GM23338 (cell line): ENCODE measurements around the gene FNDC7. TPM values are rescaled to one million over a fixed set of nuclear protein-coding genes. Genes with fewer than 3 reads are reported as not detected.

Source experiments
- ATAC-seq: fragments of 200-7000 bp; cut with Tn5 transposase; 3 replicates; pipeline ENCODE4 v1.9.1; 2020
- DNase-seq: peaks from one replicate; pipeline ENCODE4 v3.0.0-alpha.2; 2015; ENCODE audit warnings: low spot score
- H2AFZ ChIP-seq: fragments of 200-600 bp; sonication (generic); 2 replicates; pipeline ENCODE4 v1.8.0; 2016; ENCODE audit warnings: antibody characterized with exemption, mild to moderate bottlenecking, moderate library complexity
- H3F3A ChIP-seq: fragments of 200-600 bp; sonication (generic); replicated peaks from 2 replicates; pipeline ENCODE4 v1.8.0; 2017; ENCODE audit warnings: antibody characterized with exemption, mixed run types, low read depth
- H3K27ac ChIP-seq: fragments of 200-600 bp; sonication (generic); 2 replicates; pipeline ENCODE4 v1.6.1; 2016; ENCODE audit warnings: low read depth
- H3K27me3 ChIP-seq: fragments of 200-600 bp; sonication (generic); 2 replicates; pipeline ENCODE4 v1.8.0; 2016; ENCODE audit warnings: mild to moderate bottlenecking, mixed run types, moderate library complexity; ENCODE audit not compliant: insufficient read depth
- H3K36me3 ChIP-seq: fragments of 200-600 bp; sonication (generic); 2 replicates; pipeline ENCODE4 v1.8.0; 2016; ENCODE audit warnings: mild to moderate bottlenecking; ENCODE audit not compliant: insufficient read depth
- H3K4me1 ChIP-seq: fragments of 200-600 bp; sonication (generic); 2 replicates; pipeline ENCODE4 v1.8.0; 2016; ENCODE audit warnings: mild to moderate bottlenecking, moderate library complexity; ENCODE audit not compliant: insufficient read depth
- H3K4me2 ChIP-seq: fragments of 200-600 bp; sonication (generic); 2 replicates; pipeline ENCODE4 v1.7.1; 2017; ENCODE audit warnings: mixed run types
- H3K4me3 ChIP-seq: fragments of 200-600 bp; sonication (generic); 2 replicates; pipeline ENCODE4 v1.6.1; 2016; ENCODE audit warnings: mixed run types
- H3K79me2 ChIP-seq: fragments of 200-600 bp; sonication (generic); replicated peaks from 2 replicates; pipeline ENCODE4 v1.8.0; 2017; ENCODE audit warnings: mild to moderate bottlenecking; ENCODE audit not compliant: insufficient read depth
- H3K9me2 ChIP-seq: fragments of 200-600 bp; sonication (generic); 2 replicates; pipeline ENCODE4 v1.8.0; 2017; ENCODE audit not compliant: insufficient read depth
- H4K20me1 ChIP-seq: fragments of 200-600 bp; sonication (generic); replicated peaks from 2 replicates; pipeline ENCODE4 v1.8.0; 2017; ENCODE audit warnings: mild to moderate bottlenecking; ENCODE audit not compliant: insufficient read depth
- H3K27ac Mint-ChIP-seq: 2 replicates; pipeline ENCODE4 v1.8.0; 2020; ENCODE audit warnings: inconsistent platforms, mild to moderate bottlenecking, moderate library complexity, mixed read lengths
- H3K27me3 Mint-ChIP-seq: 3 replicates; pipeline ENCODE4 v1.8.0; 2022; ENCODE audit warnings: low read depth, mild to moderate bottlenecking, moderate library complexity, mixed read lengths, inconsistent platforms; ENCODE audit not compliant: insufficient read depth, poor library complexity
- H3K36me3 Mint-ChIP-seq: 3 replicates; pipeline ENCODE4 v1.8.0; 2021; ENCODE audit warnings: low read depth, mild to moderate bottlenecking, inconsistent platforms, moderate library complexity, mixed read lengths
- H3K4me1 Mint-ChIP-seq: 3 replicates; pipeline ENCODE4 v1.8.0; 2020; ENCODE audit warnings: mild to moderate bottlenecking, inconsistent platforms, mixed read lengths
- H3K4me3 Mint-ChIP-seq: 3 replicates; pipeline ENCODE4 v1.8.0; 2021; ENCODE audit warnings: moderate library complexity, mild to moderate bottlenecking, inconsistent platforms, mixed read lengths
- H3K9me3 Mint-ChIP-seq: 3 replicates; pipeline ENCODE4 v1.8.0; 2020; ENCODE audit warnings: moderate library complexity, mild to moderate bottlenecking, inconsistent platforms, mixed read lengths
- CREB1 ChIP-seq: fragments of 250-450 bp; sonication (Bioruptor Pico); IDR thresholded peaks from 2 replicates; pipeline ENCODE4 v1.5.0; 2020; ENCODE audit warnings: low read depth, mild to moderate bottlenecking, moderate library complexity
- ETS1 ChIP-seq: IDR thresholded peaks from 2 replicates; pipeline ENCODE4 v1.6.1; 2016; ENCODE audit warnings: antibody characterized with exemption
- EZH2phosphoT487 ChIP-seq: fragments of 200-600 bp; sonication (generic); IDR thresholded peaks from one replicate; pipeline ENCODE4 v1.8.1; 2018; ENCODE audit warnings: antibody characterized with exemption; ENCODE audit not compliant: unreplicated experiment
- JUNB ChIP-seq: IDR thresholded peaks from one replicate; pipeline ENCODE4 v1.6.1; 2016; ENCODE audit warnings: antibody characterized with exemption; ENCODE audit not compliant: unreplicated experiment
- NANOG ChIP-seq: IDR thresholded peaks from 2 replicates; pipeline ENCODE4 v1.6.1; 2016; ENCODE audit warnings: antibody characterized with exemption, borderline replicate concordance
- POLR2AphosphoS5 ChIP-seq: IDR thresholded peaks from 2 replicates; pipeline ENCODE4 v1.6.1; 2016; ENCODE audit warnings: antibody characterized with exemption, low read depth
- REST ChIP-seq: IDR thresholded peaks from one replicate; pipeline ENCODE4 v1.6.1; 2018; ENCODE audit warnings: antibody characterized with exemption; ENCODE audit not compliant: unreplicated experiment
- STAT1 ChIP-seq: IDR thresholded peaks from one replicate; pipeline ENCODE4 v1.6.1; 2016; ENCODE audit warnings: antibody characterized with exemption; ENCODE audit not compliant: unreplicated experiment
- ZNF114 ChIP-seq: fragments of 250-450 bp; sonication (Bioruptor Pico); IDR thresholded peaks from 2 replicates; pipeline ENCODE4 v1.5.0; 2020; ENCODE audit warnings: mild to moderate bottlenecking, moderate library complexity
- polyA plus RNA-seq: library from polyadenylated mRNA; unstranded; fragments of >200 nt; fragmentation: Nextera tagmentation; extraction: Ambion mirVana; gene quantifications from 2 replicates; pipeline ENCODE4 v1.2.1, GENCODE V29; 2016
- total RNA-seq: library from RNA; depleted of rRNA; stranded (reverse); fragments of >200 nt; shearing (Covaris generic); gene quantifications from 2 replicates; pipeline ENCODE4 v1.2.3, GENCODE V29; 2014
- TF ChIP-seq, protein P1 (sequence below): fragments of 250-450 bp; sonication (Bioruptor Pico); IDR thresholded peaks from 2 replicates; pipeline ENCODE4 v1.5.0; 2020; ENCODE audit warnings: mild to moderate bottlenecking, moderate library complexity

FNDC7 gene
- total and polyA plus RNA-seq, 2 experiments from 2014 or later = 0.06 to 0.28 TPM

- TF ChIP-seq REST = no peak
- no peak for TF ChIP-seq NANOG
- no peak for TF ChIP-seq EZH2phosphoT487
- no peak for TF ChIP-seq STAT1
Observed at GRCh38 chr1:108668777-108669176, 43.9 kb upstream of the FNDC7 start (continued).

DNA sequence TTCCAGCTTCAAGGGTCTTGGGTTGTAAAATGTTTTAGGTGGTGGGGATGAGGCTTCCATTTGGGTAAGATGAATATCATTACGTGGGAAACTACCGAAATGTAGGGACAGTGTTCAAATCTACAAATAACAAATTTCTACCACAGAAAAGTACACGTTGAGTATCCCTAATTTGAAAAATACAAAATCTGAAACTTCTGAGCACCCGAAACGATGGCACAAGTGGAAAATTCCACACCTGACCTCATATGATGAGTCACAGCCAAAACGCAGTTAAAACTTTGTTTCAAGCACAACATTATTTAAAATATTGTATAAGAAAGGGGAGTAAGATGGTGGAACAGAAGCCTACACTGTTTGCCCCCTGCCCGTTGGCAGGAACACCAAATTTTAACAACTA, 43.0 kb upstream of the FNDC7 start:
- no peak for DNase-seq
- Histone ChIP-seq H4K20me1 (no peaks in the 10 kb centered on the region), H3K36me3 (no peaks in the 10 kb centered on the region), H3K27ac (no peak overlapping the region), H3K4me3 (no peak overlapping the region), H3F3A (no peaks in the 10 kb centered on the region), H3K4me1 (no peaks in the 10 kb centered on the region), H2AFZ (no peak overlapping the region), H3K27me3 (no peaks in the 10 kb centered on the region), H3K9me2 (no peaks in the 10 kb centered on the region), H3K4me2 (no peak overlapping the region), H3K79me2 (no peaks in the 10 kb centered on the region)
- H3K27me3 Mint-ChIP-seq = peaks cover 4% of the 10 kb centered on the region
- H3K4me3 Mint-ChIP-seq = no peak overlapping the region
- peaks cover 6% of the 10 kb centered on the region for H3K36me3 Mint-ChIP-seq
- no peak overlapping the region for H3K27ac Mint-ChIP-seq
- ATAC-seq = no peak
- H3K4me1 Mint-ChIP-seq = no peaks in the 10 kb centered on the region; the same call in 2 of the 3 replicates
- H3K9me3 Mint-ChIP-seq = peaks cover 13% of the 10 kb centered on the region
- TF ChIP-seq JUNB = no peak
- TF ChIP-seq, protein P1, sequence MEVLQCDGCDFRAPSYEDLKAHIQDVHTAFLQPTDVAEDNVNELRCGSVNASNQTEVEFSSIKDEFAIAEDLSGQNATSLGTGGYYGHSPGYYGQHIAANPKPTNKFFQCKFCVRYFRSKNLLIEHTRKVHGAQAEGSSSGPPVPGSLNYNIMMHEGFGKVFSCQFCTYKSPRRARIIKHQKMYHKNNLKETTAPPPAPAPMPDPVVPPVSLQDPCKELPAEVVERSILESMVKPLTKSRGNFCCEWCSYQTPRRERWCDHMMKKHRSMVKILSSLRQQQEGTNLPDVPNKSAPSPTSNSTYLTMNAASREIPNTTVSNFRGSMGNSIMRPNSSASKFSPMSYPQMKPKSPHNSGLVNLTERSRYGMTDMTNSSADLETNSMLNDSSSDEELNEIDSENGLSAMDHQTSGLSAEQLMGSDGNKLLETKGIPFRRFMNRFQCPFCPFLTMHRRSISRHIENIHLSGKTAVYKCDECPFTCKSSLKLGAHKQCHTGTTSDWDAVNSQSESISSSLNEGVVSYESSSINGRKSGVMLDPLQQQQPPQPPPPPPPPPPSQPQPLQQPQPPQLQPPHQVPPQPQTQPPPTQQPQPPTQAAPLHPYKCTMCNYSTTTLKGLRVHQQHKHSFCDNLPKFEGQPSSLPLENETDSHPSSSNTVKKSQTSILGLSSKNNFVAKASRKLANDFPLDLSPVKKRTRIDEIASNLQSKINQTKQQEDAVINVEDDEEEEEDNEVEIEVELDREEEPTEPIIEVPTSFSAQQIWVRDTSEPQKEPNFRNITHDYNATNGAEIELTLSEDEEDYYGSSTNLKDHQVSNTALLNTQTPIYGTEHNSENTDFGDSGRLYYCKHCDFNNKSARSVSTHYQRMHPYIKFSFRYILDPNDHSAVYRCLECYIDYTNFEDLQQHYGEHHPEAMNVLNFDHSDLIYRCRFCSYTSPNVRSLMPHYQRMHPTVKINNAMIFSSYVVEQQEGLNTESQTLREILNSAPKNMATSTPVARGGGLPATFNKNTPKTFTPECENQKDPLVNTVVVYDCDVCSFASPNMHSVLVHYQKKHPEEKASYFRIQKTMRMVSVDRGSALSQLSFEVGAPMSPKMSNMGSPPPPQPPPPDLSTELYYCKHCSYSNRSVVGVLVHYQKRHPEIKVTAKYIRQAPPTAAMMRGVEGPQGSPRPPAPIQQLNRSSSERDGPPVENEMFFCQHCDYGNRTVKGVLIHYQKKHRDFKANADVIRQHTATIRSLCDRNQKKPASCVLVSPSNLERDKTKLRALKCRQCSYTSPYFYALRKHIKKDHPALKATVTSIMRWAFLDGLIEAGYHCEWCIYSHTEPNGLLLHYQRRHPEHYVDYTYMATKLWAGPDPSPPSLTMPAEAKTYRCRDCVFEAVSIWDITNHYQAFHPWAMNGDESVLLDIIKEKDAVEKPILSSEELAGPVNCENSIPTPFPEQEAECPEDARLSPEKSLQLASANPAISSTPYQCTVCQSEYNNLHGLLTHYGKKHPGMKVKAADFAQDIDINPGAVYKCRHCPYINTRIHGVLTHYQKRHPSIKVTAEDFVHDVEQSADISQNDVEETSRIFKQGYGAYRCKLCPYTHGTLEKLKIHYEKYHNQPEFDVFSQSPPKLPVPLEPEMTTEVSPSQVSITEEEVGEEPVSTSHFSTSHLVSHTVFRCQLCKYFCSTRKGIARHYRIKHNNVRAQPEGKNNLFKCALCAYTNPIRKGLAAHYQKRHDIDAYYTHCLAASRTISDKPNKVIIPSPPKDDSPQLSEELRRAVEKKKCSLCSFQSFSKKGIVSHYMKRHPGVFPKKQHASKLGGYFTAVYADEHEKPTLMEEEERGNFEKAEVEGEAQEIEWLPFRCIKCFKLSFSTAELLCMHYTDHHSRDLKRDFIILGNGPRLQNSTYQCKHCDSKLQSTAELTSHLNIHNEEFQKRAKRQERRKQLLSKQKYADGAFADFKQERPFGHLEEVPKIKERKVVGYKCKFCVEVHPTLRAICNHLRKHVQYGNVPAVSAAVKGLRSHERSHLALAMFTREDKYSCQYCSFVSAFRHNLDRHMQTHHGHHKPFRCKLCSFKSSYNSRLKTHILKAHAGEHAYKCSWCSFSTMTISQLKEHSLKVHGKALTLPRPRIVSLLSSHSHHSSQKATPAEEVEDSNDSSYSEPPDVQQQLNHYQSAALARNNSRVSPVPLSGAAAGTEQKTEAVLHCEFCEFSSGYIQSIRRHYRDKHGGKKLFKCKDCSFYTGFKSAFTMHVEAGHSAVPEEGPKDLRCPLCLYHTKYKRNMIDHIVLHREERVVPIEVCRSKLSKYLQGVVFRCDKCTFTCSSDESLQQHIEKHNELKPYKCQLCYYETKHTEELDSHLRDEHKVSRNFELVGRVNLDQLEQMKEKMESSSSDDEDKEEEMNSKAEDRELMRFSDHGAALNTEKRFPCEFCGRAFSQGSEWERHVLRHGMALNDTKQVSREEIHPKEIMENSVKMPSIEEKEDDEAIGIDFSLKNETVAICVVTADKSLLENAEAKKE (CRISPR knock-in tag) = no peak
- no peak for TF ChIP-seq POLR2AphosphoS5
- no peak for TF ChIP-seq REST
- no peak for TF ChIP-seq CREB1 (CRISPR knock-in tag)
- no peak for TF ChIP-seq ETS1
- TF ChIP-seq NANOG = no peak
- TF ChIP-seq STAT1 = no peak
- no peak for TF ChIP-seq ZNF114
